GM06990 (cell line): ENCODE data around the gene SYCE1L.

Source experiments
- DNase-seq: peaks from one replicate; pipeline ENCODE4 v3.0.0-alpha.2; 2011; ENCODE audit not compliant: insufficient read length; ENCODE audit errors: extremely low read depth
- H3K27me3 ChIP-seq: replicated peaks from 2 replicates; pipeline ENCODE4 v1.6.0; 2011; ENCODE audit warnings: low read length; ENCODE audit not compliant: control insufficient read depth, insufficient read depth
- H3K36me3 ChIP-seq: 2 replicates; pipeline ENCODE4 v1.5.1; 2011; ENCODE audit warnings: low read length; ENCODE audit not compliant: control insufficient read depth, insufficient read depth
- H3K4me3 ChIP-seq: replicated peaks from 2 replicates; pipeline ENCODE4 v1.5.1; 2011; ENCODE audit warnings: low read depth, mild to moderate bottlenecking, control low read depth, low read length
- CTCF ChIP-seq: IDR thresholded peaks from 2 replicates; pipeline ENCODE4 v1.5.1; 2011; ENCODE audit warnings: low read length, control low read depth, mild to moderate bottlenecking, inconsistent platforms; ENCODE audit not compliant: insufficient read depth, poor library complexity, severe bottlenecking

SYCE1L gene

GRCh38 chr16:77194295-77195231 lies 4.6 kb upstream of the SYCE1L start:
- no peaks in the 10 kb centered on the region for H3K27me3 ChIP-seq
- TF ChIP-seq CTCF: no peak
- no peak for DNase-seq
- no peak overlapping the region for H3K4me3 ChIP-seq
- peaks cover 35% of the 10 kb centered on the region for H3K36me3 ChIP-seq

- no peak for TF ChIP-seq CTCF
- Histone ChIP-seq H3K4me3 (no peak overlapping the region), H3K36me3 (peaks cover 35% of the 10 kb centered on the region), H3K27me3 (no peaks in the 10 kb centered on the region)
- no peak for DNase-seq
Measured at GRCh38 chr16:77195411-77195810, 3.8 kb upstream of the SYCE1L start.

- Histone ChIP-seq H3K36me3 (peaks cover 35% of the 10 kb centered on the region), H3K27me3 (no peaks in the 10 kb centered on the region), H3K4me3 (no peak overlapping the region)
- no peak for TF ChIP-seq CTCF
- DNase-seq: no peak
Measured at GRCh38 chr16:77197747-77198146, 1.5 kb upstream of the SYCE1L start.

- Histone ChIP-seq H3K27me3 (no peaks in the 10 kb centered on the region), H3K4me3 (no peak overlapping the region), H3K36me3 (no peaks in the 10 kb centered on the region)
- no peak for TF ChIP-seq CTCF
- DNase-seq: no peak
Measured at GRCh38 chr16:77206533-77206932, 7.3 kb downstream of the SYCE1L start.

- no peaks in the 10 kb centered on the region for H3K36me3 ChIP-seq
- no peak for TF ChIP-seq CTCF
- no peak for DNase-seq
- no peak overlapping the region for H3K4me3 ChIP-seq
- no peaks in the 10 kb centered on the region for H3K27me3 ChIP-seq
Measured at GRCh38 chr16:77207030-77207429, 7.8 kb downstream of the SYCE1L start.

GRCh38 chr16:77208382-77208781 lies 9.2 kb downstream of the SYCE1L start:
- no peak for DNase-seq
- no peaks in the 10 kb centered on the region for H3K36me3 ChIP-seq
- H3K27me3 ChIP-seq: no peaks in the 10 kb centered on the region
- TF ChIP-seq CTCF: no peak
- no peak overlapping the region for H3K4me3 ChIP-seq
